ENCODE measurements around the gene ZSCAN12.

GRCh38 chr6:28390688-28391087 is 8.9 kb downstream of the ZSCAN12 start:
- no peak for TF ChIP-seq CTCF (IDR thresholded peaks at IDR 0.05)
- TF ChIP-seq POLR2A (IDR thresholded peaks at IDR 0.05): no peak
